OCI-LY1 (cell line): ENCODE results near the gene TPRKB.
"Not testable (repeated sequence)": the region's sequence is repeated elsewhere in the genome, so short reads cannot be mapped to it uniquely, and the experiment has no call there.

ENCODE experiments used
- H2AFZ ChIP-seq: fragments of 200-600 bp; sonication (generic), shearing (Covaris generic); 2 replicates; pipeline ENCODE4 v1.6.0; 2014; ENCODE audit warnings: antibody characterized with exemption, mild to moderate bottlenecking, low read length
- H3F3A ChIP-seq: fragments of 200-600 bp; sonication (generic), shearing (Covaris generic); 2 replicates; pipeline ENCODE4 v1.6.0; 2014; ENCODE audit warnings: mild to moderate bottlenecking, antibody characterized with exemption, low read length, moderate library complexity; ENCODE audit not compliant: insufficient read depth
- H3K27ac ChIP-seq: fragments of 200-600 bp; sonication (generic); 2 replicates; pipeline ENCODE4 v1.5.1; 2014; ENCODE audit warnings: low read length, mixed run types, mild to moderate bottlenecking, low read depth; ENCODE audit not compliant: poor library complexity, severe bottlenecking
- H3K27me3 ChIP-seq: fragments of 200-600 bp; sonication (generic); 2 replicates; pipeline ENCODE4 v1.6.0; 2014; ENCODE audit warnings: antibody characterized with exemption, mild to moderate bottlenecking, low read length, moderate library complexity; ENCODE audit not compliant: insufficient read depth
- H3K36me3 ChIP-seq: fragments of 200-600 bp; sonication (generic); 2 replicates; pipeline ENCODE4 v1.6.1; 2014; ENCODE audit warnings: mild to moderate bottlenecking, antibody characterized with exemption, low read length, moderate library complexity, mixed read lengths; ENCODE audit not compliant: insufficient read depth
- H3K4me1 ChIP-seq: fragments of 200-600 bp; sonication (generic); 2 replicates; pipeline ENCODE4 v1.5.1; 2014; ENCODE audit warnings: mild to moderate bottlenecking, low read length, moderate library complexity; ENCODE audit not compliant: insufficient read depth, severe bottlenecking
- H3K4me2 ChIP-seq: fragments of 200-600 bp; sonication (generic), shearing (Covaris generic); 2 replicates; pipeline ENCODE4 v1.6.1; 2014; ENCODE audit warnings: low read length
- H3K4me3 ChIP-seq: fragments of 200-600 bp; sonication (generic); 2 replicates; pipeline ENCODE4 v1.5.1; 2014; ENCODE audit warnings: low read length, low read depth, mild to moderate bottlenecking, mixed read lengths; ENCODE audit not compliant: poor library complexity, severe bottlenecking
- H3K79me2 ChIP-seq: fragments of 200-600 bp; shearing (Covaris generic); 2 replicates; pipeline ENCODE4 v1.6.1; 2016; ENCODE audit warnings: mixed run types, low read length, mixed read lengths; ENCODE audit not compliant: insufficient read depth
- H3K9ac ChIP-seq: fragments of 200-600 bp; sonication (generic), shearing (Covaris generic); 2 replicates; pipeline ENCODE4 v1.6.1; 2014; ENCODE audit warnings: mild to moderate bottlenecking, low read length, mixed read lengths
- H3K9me2 ChIP-seq: fragments of 200-600 bp; sonication (generic), shearing (Covaris generic); 2 replicates; pipeline ENCODE4 v1.6.1; 2014; ENCODE audit warnings: low read depth, mild to moderate bottlenecking, low read length, mixed read lengths
- H3K9me3 ChIP-seq: fragments of 200-600 bp; shearing (Covaris generic); 2 replicates; pipeline ENCODE4 v1.6.1; 2014; ENCODE audit warnings: low read length, mixed read lengths
- H4K20me1 ChIP-seq: fragments of 200-600 bp; sonication (generic), shearing (Covaris generic); 2 replicates; pipeline ENCODE4 v1.6.0; 2016; ENCODE audit warnings: mild to moderate bottlenecking, low read length; ENCODE audit not compliant: insufficient read depth
- EZH2 ChIP-seq: fragments of 200-600 bp; sonication (generic), shearing (Covaris generic); IDR thresholded peaks from 2 replicates; pipeline ENCODE4 v1.8.0; 2017; ENCODE audit warnings: borderline replicate concordance, mixed run types, mild to moderate bottlenecking, antibody characterized with exemption, low read length, moderate library complexity, mixed read lengths
- TF ChIP-seq, protein P1 (sequence below): fragments of 200-600 bp; sonication (generic), shearing (Covaris generic); IDR thresholded peaks from 2 replicates; pipeline ENCODE4 v1.5.1; 2017; ENCODE audit warnings: mild to moderate bottlenecking, antibody characterized with exemption, low read length, moderate library complexity, mixed read lengths

The TPRKB gene

GRCh38 chr2:73704285-73704684 is 32.9 kb downstream of the TPRKB start:
- Histone ChIP-seq H3K4me3 (no peak overlapping the region), H3K27me3 (no peaks in the 10 kb centered on the region), H4K20me1 (no peaks in the 10 kb centered on the region), H3K27ac (no peak overlapping the region), H3K9me3 (no peaks in the 10 kb centered on the region), H2AFZ (no peak overlapping the region), H3F3A (no peaks in the 10 kb centered on the region), H3K4me1 (no peaks in the 10 kb centered on the region), H3K36me3 (no peaks in the 10 kb centered on the region), H3K4me2 (no peak overlapping the region), H3K79me2 (no peaks in the 10 kb centered on the region), H3K9ac (no peak overlapping the region), H3K9me2 (no peaks in the 10 kb centered on the region)
- no peak for TF ChIP-seq EZH2
- TF ChIP-seq, protein P1, sequence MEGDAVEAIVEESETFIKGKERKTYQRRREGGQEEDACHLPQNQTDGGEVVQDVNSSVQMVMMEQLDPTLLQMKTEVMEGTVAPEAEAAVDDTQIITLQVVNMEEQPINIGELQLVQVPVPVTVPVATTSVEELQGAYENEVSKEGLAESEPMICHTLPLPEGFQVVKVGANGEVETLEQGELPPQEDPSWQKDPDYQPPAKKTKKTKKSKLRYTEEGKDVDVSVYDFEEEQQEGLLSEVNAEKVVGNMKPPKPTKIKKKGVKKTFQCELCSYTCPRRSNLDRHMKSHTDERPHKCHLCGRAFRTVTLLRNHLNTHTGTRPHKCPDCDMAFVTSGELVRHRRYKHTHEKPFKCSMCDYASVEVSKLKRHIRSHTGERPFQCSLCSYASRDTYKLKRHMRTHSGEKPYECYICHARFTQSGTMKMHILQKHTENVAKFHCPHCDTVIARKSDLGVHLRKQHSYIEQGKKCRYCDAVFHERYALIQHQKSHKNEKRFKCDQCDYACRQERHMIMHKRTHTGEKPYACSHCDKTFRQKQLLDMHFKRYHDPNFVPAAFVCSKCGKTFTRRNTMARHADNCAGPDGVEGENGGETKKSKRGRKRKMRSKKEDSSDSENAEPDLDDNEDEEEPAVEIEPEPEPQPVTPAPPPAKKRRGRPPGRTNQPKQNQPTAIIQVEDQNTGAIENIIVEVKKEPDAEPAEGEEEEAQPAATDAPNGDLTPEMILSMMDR = no peak

GRCh38 chr2:73703675-73704074 is 33.5 kb downstream of the TPRKB start:
- H3K9ac ChIP-seq = no peak overlapping the region
- no peak overlapping the region for H3K27ac ChIP-seq
- H3K36me3 ChIP-seq = no peaks in the 10 kb centered on the region
- H3K9me2 ChIP-seq = no peaks in the 10 kb centered on the region
- no peaks in the 10 kb centered on the region for H3K9me3 ChIP-seq
- no peaks in the 10 kb centered on the region for H4K20me1 ChIP-seq
- no peaks in the 10 kb centered on the region for H3K79me2 ChIP-seq
- H3K27me3 ChIP-seq = no peaks in the 10 kb centered on the region
- no peak overlapping the region for H3K4me2 ChIP-seq
- H2AFZ ChIP-seq = no peak overlapping the region
- no peaks in the 10 kb centered on the region for H3K4me1 ChIP-seq
- no peak overlapping the region for H3K4me3 ChIP-seq
- no peaks in the 10 kb centered on the region for H3F3A ChIP-seq
- TF ChIP-seq, protein P1 = no peak
- TF ChIP-seq EZH2 = no peak

DNA sequence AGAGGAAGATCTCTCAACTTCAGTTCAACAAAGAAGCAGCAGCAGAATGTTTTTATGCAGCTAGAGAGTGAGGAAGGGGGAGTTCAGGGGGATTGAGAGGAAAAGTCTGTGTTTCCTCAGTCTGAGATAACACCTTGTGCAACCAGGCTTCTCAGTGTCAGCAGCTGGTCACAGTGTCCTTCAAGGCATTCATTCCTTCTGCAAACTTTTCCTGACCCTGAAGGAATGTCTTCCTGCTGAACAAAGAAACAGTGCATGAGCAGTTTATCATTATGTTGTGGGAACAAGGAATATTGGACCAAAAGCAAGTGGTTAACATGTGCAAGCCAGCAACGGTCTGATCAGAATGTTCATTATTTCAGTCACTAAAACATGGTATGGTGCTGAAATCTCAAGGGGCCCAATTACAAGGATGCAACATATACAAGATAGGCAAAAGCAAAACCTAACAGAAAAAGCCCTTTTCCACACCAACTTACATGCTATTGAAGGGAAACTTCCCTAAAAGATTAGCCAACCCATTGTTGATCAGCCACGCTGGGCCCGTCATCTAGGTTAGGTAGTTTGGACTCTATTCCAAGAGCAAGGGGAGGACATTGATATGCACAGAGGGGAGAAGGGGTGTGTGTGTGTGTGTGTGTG is 34.2 kb downstream of the TPRKB start:
- not testable (repeated sequence) for H3K9me2 ChIP-seq, H3K27me3 ChIP-seq, H3K36me3 ChIP-seq, H4K20me1 ChIP-seq, H3K4me1 ChIP-seq, H3K4me2 ChIP-seq, H3K27ac ChIP-seq, H3F3A ChIP-seq, H3K9me3 ChIP-seq, H3K4me3 ChIP-seq, H3K9ac ChIP-seq, H3K79me2 ChIP-seq, H2AFZ ChIP-seq

DNA sequence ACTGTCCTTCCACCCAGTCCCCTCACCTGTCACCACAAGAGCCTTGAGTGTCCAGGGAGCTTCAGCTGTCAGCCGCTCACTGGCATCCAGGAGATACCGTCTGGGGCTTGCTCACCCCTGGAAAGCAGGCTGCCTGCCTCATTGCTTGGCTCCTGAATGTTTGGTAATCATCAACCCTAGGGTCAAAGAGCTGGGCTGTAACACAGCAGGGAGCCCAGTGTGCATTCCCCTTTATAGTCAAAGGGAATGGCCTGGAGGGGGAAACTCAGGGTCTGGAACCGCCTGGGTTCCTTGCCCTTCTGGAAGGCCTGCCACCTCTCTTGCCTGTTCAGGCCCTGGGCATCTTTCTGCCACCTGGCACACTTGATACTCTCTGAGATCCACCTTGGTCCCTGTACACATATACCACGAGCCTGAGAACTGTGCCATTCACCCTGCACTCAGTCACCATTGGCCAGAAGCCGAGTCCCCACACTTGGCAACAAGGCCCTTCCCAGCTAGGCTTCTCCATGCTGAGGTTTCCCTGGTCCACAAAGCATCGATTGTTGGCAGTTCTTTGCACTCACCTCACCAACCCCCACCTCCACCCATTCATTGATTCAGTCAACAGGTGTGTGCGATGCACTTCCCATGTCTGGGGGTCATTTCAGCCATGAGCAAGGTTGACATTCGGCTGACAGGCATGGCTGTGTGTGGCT is 35.0 kb downstream of the TPRKB start:
- no peaks in the 10 kb centered on the region for H3K27me3 ChIP-seq
- H3K9me2 ChIP-seq = no peaks in the 10 kb centered on the region
- H4K20me1 ChIP-seq = no peaks in the 10 kb centered on the region
- H3K4me2 ChIP-seq = no peak overlapping the region
- H3K4me3 ChIP-seq = no peak overlapping the region
- no peak overlapping the region for H2AFZ ChIP-seq
- no peak overlapping the region for H3K27ac ChIP-seq
- H3K9ac ChIP-seq = no peak overlapping the region
- TF ChIP-seq, protein P1 = no peak
- H3F3A ChIP-seq = no peaks in the 10 kb centered on the region
- 0 out of 2 replicates have a peak, but pooled peaks cover 2% of the 10 kb centered on the region for H3K9me3 ChIP-seq
- H3K79me2 ChIP-seq = no peaks in the 10 kb centered on the region
- no peaks in the 10 kb centered on the region; the same call in 1 of the 2 replicates for H3K36me3 ChIP-seq
- no peaks in the 10 kb centered on the region for H3K4me1 ChIP-seq

GRCh38 chr2:73701448-73701765 is 35.7 kb downstream of the TPRKB start:
- not testable (repeated sequence) for H3K9me3 ChIP-seq, H3K79me2 ChIP-seq, H3K4me2 ChIP-seq, H3K9me2 ChIP-seq, H3K4me1 ChIP-seq, H3K27ac ChIP-seq, H2AFZ ChIP-seq, H3F3A ChIP-seq, H3K36me3 ChIP-seq, H3K27me3 ChIP-seq, H3K9ac ChIP-seq, H4K20me1 ChIP-seq, H3K4me3 ChIP-seq
